ENCODE data around the gene SYT1.
"Not testable (repeated sequence)": the region's sequence is repeated elsewhere in the genome, so short reads cannot be mapped to it uniquely, and the experiment has no call there.

SYT1 gene

DNA sequence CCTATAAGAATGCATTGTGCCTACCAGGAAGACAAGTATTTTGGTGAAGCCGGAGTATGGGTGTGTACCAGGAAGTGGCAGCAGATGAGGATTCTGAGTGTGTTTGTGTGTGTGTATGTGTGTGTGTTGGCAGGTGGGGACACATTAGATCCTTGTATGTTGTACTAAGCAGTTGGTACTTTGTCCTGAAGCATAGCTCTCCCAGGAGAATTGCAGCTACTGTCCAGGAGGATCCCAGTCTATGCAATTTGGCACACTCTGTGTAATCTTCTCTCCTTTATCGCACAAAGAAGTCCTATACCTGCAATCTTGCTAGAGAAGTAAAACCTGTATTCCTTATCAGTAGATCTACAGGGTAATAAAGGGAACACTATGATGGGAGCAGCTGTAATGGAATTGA is 549.7 kb downstream of the SYT1 start:
- peak; percentile 68 for DNase-seq

DNA sequence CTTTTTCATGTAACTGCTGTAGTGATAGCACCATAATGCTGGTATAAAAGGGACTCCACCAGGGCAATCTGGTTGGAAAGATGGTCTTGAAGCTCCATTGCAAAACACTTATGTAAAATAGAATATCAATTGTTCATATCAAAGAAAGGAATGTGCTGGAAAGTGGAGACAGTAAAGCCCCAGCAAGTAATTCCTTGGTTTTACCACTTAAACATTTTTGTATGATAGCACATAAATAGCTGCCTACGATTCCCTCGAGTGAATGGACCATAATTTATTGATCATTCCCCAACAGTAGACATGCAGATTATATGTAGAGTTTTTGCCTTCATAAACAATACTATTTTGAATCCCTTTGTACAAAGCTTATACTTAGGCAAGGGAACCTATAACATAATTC is 550.7 kb downstream of the SYT1 start:
- no peak for DNase-seq

DNA sequence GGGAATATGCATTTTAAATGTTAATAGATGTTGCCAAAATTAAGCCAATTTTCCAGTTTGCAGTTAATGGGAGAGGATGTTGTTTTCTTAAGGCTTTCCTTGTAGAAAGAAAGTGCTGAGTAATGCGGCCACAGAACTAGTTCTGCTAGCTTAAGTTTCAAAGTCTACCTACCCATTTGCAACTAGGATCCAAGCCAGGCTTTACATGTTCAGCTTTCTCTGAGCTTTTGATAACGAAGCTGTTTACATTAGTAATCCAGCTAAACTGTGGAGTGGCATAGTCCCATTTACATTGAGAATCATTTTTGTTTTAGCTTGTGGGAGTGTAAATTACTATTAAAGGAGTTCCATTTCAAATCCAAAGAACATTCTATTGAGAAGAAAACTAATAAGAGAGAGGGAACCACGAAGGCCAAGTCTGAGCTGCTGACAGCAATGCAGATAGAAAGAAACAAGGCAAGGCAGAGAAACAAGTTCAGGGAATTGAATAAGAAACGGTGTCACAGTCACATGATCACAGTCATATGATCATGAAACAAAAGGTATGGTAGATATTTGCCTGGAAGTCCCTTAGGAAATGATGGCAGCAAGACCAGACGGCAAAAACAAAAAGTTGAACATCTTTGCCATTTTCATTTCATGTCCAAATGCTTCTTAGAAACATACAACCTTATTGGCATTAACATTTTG is 551.3 kb downstream of the SYT1 start:
- peak; percentile 84 for DNase-seq

GRCh38 chr12:79420146-79420618 is 555.6 kb downstream of the SYT1 start:
- peak; percentile 80 for DNase-seq

GRCh38 chr12:79421236-79421740 is 556.7 kb downstream of the SYT1 start:
- DNase-seq = peak; percentile 22

GRCh38 chr12:79422060-79422812 is 557.7 kb downstream of the SYT1 start:
- no peak for DNase-seq

- peak; percentile 42 for DNase-seq
These were observed 559.0 kb downstream of the SYT1 start for GRCh38 chr12:79423560-79423959.

DNA sequence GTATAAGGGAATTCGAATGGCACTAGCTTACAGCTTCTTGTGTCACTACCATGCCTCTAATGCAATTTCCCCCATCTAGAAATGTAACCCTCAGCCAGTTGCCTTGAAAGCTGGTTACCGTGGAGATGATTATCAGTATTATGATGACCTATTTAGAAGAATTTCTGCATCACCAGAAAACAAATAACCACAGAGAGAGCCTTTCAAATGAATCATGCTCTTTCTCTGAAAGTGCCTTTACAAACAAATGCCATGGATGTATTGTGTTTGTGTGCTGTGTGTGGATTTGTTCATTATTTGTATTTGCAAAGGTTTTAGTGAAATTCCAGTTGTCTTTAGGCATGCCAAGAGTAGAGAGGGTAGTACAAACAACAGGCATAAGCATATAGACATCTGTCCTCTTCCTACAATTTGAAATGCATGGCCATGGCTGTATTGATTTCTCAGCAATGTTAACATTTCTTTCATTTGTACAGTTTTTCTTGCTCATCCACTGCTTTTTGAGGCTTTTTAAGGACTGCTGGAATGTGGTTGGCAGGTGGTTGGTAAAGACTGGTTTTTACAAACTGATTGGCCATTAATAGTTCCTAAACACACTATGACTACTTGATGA is 559.6 kb downstream of the SYT1 start:
- peak; percentile 97 for DNase-seq

DNA sequence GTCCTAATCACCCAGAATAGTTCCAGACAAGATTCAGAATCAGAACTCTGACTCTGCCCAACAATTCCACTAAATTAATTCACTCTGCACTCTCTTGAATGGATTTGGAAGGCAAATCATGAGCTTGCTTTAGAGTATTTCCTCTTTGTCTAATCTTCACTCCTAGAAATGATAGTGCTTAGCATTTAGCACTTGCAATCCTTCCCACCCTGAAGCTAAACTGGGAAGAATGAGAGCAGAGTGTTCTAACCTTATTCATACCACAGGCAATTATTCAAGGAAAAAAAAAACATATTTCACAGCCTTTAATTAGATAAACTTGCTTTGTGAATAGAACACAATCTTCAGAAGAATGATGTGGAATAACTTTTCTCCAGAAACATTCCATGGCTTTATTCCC is 561.5 kb downstream of the SYT1 start:
- no peak for DNase-seq

GRCh38 chr12:79426744-79427143 is 562.2 kb downstream of the SYT1 start:
- DNase-seq = not testable (repeated sequence)

DNA sequence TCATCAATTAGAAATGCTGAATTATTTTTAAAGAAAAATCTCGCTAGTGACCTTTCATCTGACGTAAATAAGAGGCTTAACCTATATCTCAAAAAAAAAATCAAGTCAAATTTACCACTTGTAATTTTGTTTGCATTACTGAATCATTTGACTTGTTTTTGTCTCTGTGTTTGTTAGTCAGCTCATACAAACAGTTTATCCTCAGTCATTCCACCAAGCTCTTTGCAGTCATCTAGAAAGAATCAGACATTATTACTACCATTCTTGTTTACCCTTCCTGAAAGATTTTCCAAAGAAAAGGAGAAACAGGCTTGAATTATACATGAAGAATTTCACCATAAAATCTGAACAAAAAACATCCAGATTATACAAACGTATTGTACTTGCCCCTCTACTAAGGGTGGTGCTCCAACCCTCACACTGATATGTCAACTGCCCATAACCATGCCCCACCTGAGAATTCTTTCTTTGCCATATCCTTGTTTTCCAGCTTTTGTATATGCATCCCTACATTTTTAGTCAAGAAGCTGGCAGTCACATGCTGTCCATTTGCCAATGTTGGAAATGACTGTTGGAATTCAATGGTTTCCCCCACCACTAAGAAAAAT is 569.0 kb downstream of the SYT1 start:
- DNase-seq = no peak

DNA sequence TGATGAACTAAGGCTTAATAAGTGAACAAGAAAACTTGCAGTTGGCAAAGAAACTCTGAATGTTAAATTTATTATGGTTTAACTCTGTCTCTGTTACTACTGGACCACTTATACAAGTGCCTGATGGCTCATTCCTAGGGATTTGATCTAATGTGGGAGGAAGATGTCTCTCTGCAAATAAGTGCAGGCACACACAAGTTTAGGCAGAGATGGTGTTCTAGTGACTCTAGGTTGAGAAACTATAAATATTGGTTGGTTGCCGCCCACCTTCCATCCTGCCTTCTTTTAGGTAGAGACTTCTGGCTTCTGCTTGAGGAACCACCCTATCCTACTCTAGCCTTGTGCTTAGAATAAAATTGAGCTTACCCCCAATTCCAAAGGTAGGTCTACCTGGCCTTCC is 570.0 kb downstream of the SYT1 start:
- DNase-seq = no peak

GRCh38 chr12:79435742-79436141 is 571.2 kb downstream of the SYT1 start:
- no peak for DNase-seq

DNA sequence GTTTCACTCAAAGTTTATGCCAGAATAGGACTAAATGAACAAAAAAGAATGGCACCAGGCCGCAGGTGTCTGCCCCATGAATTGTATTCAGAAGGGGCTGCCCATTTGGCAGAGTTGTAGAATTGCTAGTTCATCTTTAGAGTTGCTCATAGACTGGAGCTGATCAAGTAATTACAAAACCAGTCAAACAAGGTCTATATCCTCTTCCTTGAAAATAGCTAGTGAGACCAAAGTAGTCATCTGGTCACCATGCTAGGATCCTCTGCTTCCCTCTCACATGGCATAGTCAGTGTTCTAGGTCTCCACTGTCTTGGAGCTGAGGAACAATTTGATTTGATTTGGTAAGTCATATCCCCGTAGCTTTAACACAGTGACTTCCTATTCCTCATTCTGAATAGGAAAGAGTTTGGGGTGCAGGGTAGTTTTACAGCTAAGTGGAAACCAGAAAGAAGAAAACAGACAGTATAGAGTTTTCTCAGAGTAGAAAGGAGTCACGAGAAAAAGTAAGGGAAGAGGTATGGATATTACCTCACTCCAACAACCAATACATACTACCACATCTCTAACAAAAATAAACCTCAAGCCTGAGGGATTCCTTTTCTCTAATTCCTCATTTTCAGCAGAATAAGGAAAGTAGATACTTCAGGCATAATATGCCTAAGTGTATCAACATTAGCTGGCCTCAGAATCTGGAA is 574.1 kb downstream of the SYT1 start:
- DNase-seq = peak; percentile 22

DNA sequence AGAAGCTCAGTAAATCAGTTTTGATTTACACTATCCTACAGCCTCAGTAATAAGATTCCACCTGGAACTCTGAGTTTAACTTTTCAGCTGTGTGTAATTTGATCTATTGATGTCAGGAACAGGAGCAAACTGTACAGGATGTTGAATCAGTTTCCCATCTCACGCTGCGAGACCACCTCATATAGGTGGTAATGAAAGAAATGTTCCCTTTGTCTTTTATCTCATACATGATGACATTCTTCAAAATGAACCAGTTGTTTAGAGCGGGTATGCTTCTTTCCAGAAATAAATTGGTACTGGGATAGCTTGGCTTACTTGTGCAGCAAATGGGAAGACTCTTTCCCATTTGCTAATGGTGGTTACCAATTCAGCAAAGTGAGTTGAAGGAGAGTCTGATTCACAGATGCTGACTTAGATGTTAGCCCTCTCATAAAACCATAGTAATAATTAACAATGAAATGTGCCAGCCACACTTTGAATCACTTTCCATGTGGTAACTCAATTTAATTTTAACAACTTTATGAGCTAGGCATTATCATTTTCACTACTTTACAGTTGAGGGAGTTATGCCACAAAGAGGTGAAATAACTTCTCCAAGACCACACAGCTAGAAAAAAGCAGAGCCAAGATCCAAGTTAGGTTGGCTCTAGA is 574.7 kb downstream of the SYT1 start:
- no peak for DNase-seq

- peak; percentile 36 for DNase-seq
These were observed 577.0 kb downstream of the SYT1 start for GRCh38 chr12:79441534-79441933.

DNA sequence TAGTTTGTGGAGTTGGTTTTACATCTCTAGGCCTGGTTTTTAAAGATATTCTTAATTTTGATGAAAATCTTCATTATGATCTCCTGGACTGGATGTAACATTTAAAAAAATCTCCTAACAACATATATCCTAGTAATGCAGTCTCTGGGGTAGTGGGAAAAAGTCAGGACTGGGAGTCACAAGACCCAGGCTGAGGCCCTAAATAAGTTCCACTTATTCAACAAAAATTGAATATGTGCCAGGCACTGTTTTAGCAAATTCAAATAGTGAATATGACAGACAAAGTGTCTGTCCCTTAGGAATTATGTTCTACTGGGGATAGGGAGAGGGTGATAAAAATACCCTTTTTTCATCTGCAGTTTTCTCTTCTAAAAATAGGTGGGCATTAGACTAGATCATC is 577.8 kb downstream of the SYT1 start:
- DNase-seq = no peak

- DNase-seq = peak; percentile 75
These were observed 579.5 kb downstream of the SYT1 start for GRCh38 chr12:79444089-79444488.

DNA sequence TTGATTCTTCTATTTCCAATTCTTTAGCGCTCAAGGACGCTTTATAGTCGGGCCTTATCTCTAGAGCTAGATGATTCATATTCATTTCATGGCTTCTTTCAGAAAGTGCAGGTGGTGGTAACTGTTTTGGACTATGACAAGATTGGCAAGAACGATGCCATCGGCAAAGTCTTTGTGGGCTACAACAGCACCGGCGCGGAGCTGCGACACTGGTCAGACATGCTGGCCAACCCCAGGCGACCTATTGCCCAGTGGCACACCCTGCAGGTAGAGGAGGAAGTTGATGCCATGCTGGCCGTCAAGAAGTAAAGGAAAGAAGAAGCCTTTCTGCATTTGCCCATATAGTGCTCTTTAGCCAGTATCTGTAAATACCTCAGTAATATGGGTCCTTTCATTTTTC is 584.2 kb downstream of the SYT1 start:
- no peak for DNase-seq

DNA sequence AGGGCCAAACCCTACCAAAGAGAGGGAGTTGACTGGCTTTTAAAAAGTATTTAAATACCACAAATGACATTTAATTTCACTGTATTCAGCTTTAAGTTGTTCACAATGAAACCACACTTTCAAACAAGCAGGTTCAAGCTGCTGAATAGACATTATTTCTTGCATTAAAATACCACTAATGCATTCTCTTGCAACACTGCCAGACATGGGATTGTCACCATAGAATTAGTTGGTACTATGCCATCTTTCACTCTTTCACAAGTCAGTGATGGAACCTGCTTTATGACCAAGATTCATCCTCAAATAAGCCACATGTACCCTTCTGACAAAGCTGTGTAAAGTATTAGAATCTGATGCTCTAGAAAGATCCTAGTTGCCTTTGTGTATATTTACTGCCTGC is 586.8 kb downstream of the SYT1 start:
- DNase-seq = no peak

- DNase-seq = peak; percentile 52
These were observed 587.4 kb downstream of the SYT1 start for GRCh38 chr12:79451978-79452377.

- DNase-seq = no peak
These were observed 588.3 kb downstream of the SYT1 start for GRCh38 chr12:79452906-79453305.

Data from DMS53 (cell line).